Measurements from ENCODE around the gene GSTT4.
"Not testable (repeated sequence)": the region's sequence is repeated elsewhere in the genome, so short reads cannot be mapped to it uniquely, and the experiment has no call there.

GSTT4 gene

DNA sequence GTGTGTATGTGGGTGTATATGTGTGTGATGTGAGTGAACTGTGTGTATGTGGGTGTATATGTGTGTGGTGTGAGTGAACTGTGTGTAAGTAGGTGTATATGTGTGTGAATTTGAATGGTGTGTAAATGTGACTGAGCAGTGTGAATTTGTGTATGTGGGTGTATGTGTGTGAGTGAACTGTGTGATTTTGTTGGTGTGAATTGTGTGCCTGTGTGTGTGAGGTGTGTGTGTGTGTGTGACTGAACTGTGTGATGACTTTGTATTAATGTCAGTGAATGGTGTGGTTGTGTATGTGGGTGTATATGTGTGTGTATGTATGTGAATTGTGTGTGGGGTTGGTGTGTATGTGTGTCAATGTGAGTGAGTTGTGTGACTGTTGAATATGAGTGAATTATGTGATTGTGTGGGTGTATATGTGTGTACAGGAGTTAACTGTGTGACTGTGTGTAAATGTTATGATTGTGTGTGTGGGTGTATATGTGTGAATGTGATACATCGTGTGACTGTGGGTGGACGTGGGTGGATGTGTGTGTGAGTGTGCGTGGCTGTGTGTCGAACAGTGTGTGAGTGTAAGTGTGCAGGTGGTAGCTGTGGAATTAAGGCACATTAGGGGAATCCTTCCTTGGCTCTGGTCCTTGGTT is 18.6 kb downstream of the GSTT4 start:
- DNase-seq = not testable (repeated sequence)

DNA sequence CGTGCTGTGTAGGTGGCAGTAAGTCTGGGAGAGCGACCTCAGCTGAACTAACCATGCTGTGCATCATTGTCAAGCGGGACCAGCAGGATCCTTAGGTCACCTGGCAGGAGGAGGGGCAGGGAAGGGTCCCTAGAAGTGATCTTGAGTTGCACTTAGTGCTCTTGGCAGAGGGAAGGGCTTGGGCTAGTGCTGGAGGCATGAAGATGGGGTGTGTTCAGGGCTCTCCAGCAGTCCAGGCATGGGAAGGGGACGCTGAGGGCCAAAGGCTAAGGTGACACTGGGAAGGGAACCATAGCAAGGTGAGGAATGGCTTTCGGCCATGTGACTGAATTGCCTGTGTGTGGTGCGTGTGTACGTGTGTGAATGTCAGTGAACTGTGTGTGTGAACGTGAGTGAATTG is 19.2 kb downstream of the GSTT4 start:
- DNase-seq = not testable (repeated sequence)

DNA sequence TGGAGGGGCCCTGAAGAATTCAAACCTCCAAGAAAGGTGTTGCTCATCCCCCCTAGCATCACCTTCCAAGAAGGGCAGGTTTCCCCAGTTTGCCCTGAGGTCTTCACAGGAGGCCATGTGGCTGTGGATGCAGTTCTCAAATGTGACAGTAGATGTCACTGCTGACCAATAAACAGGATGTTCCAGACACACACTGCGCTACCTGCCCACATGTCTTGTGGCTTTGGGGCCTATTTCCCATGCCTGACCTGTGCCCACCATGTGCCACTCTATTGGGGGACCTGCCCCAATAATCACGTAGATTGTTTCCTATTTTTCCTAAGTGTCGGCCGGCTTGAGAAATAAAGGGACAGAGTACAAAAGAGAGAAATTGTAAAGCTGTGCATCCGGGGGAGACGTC is 20.8 kb downstream of the GSTT4 start:
- DNase-seq = no peak

DNA sequence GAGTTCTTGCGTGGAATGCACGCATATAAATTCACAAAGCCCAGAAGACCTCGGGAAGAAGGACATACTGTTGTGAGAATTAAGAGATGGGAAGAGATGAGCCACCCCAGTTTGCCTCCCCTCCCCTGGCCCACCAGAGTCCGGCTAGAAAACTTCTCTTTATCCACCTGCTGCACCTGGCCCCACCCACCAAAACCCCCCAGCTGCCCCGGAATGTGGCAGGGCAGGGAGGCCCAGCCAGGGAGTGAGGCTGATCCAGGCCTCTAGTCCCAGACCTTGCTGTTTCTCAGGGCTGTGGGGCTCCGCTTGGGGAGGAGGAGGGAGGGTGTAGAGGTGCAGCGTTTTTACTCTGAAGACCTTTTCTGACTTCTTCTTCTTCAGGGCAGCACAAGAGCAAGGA is 24.7 kb downstream of the GSTT4 start:
- DNase-seq = not testable (repeated sequence)

DNA sequence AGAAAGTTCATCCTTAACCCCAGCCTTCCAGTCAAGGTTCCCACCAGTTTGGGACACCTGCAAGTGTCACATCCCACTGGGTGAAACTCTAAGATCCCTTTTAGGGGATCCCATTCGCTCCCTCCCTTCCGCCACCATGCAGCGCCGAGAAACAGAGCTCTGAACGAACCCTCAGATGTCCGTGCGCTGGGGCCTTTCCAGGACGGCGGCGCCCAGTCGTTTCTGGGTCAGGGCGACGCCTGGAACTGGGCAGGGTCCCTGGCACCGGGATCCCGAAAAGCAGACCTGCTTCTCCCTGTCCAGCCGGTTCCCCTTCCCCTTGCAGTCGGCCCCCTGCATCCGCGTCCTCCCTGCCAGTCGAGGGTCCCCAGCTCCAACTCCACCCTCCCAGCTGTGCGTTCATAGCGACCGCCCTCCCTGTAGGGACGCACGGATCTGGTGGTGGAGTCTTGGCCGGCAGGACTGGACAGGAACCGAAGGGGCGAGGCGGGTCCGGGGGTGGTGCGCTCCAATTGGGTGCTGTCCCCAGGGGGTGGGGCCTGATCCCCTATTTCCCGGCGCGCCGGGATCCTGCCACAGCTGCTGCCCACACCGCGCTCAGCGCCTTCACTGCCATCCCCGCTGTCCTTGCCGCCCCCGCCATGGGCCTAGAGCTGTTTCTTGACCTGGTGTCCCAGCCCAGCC is 25.6 kb downstream of the GSTT4 start, which contains the start of gene GSTT2:
Gene GSTT2 (plus strand): TSS at position 578 of the 684 bp plus-strand sequence.
- not testable (repeated sequence) for DNase-seq

DNA sequence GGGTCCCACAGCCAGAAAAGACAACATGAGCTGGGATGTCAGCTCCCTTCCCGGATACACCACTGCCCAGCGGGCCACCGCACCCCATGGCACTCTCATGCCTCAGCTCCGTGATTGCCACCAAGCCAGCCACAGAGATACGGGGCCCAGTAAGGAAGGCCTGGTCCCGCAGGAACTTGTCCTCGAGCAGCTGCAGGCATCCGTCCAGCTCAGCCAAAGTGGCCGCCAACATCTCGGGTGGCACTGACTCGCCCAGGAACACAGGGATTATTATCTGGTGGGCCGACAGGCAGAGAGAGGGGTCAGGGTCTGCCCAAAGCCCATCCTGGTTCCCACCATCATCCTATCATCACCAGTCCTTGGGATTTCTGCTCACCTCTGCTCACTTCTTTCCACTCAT is 27.9 kb downstream of the GSTT4 start:
- not testable (repeated sequence) for DNase-seq

DNA sequence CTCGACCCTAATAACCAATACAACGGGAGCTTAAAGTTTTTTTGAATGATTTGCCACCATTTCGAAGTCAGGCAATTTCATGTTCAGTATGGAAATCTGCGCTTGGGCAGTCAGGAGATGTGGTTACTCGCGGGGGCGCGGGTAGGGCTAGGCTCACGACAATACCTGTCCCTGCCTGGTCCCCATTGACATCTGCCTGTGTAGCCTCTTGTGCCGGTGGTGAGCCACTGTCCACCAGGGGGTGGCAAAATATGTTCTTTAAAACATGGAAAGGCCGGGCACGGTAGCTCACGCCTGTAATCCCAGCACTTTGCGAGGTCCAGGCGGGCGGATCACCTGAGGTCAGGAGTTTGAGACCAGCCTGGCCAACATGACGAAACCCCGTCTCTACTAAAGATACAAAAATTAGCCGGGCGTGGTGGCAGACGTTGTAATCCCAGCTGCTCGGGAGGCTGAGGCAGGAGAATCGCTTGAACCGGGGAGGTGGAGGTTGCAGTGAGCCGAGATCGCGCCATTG is 30.4 kb downstream of the GSTT4 start:
- not testable (repeated sequence) for DNase-seq

DNA sequence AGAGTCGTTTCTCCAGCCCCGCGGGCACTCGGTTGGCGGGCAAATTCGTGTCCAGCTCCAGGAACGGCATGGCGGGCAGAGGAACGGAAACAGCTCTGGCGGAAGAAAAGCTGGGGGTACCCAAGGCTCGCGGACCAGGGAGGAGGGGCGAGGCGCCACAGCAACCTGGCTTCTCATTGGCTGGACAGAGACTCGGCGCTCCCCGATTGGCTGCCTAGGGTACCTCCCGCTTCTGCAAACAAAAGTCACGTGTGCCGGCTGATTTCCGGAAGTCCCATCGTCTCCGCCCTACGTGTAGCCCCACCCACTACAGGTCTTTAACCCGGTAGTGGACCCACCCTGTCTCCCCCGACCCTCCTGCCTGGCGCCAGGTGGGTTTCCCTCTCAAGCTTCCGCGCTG is 30.9 kb downstream of the GSTT4 start, which contains the start of gene DDT:
Gene DDT (minus strand): TSS at position 97 of the 400 bp plus-strand sequence. CDS start 27 bp downstream, at position 70.
- DNase-seq = not testable (repeated sequence)

DNA sequence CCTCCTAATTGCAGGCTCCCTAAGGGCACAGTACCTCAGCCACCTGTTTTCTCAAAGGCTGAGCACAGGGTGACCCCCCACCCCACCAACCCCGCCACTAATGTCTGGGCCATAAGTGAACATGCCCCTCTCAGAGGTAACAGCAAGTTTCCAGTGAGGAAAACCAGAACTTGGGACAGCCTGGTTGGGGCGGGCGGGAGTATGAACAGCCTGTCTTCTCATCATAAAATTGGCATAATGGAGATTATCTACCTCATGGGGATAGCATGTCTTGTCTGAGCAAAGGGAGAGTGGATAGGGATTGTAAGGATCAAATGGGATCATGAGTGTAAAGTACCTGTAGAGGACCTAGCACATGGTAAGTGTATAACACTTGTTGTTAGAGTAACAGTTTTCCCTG is 33.3 kb downstream of the GSTT4 start:
- DNase-seq = not testable (repeated sequence)

DNA sequence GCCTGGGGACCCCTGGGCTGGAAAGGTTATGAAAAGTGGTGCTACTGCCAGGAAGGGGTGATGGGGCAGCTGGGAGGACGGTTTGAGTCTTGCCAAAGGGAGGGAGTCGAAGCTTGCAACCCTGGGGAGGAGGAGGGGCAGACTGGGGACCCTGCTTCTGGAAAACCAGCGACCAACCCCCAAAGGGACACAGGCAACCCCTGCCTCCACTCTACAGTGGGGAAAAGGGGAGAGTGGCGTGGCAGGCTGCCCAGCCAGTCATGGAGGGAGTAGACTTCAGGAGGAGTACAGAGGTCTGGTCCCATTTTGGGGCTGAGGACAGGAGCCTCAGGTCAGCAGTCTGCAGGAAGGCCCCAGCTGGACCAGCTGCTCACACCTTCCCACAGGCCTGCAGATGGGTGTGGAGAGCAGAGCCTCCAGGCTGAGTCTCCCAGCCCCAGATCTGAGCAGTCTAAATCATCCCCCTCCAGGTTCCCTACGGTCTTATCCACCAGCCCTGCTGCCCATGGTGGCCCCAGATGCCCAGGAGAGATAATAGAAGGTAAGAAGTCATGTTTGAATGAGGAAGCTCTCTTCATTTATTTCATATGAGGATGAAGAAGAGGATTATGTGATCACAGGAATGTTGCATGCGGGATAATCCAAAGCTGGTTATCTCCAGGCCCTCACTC is 34.3 kb downstream of the GSTT4 start:
- no peak for DNase-seq

DNA sequence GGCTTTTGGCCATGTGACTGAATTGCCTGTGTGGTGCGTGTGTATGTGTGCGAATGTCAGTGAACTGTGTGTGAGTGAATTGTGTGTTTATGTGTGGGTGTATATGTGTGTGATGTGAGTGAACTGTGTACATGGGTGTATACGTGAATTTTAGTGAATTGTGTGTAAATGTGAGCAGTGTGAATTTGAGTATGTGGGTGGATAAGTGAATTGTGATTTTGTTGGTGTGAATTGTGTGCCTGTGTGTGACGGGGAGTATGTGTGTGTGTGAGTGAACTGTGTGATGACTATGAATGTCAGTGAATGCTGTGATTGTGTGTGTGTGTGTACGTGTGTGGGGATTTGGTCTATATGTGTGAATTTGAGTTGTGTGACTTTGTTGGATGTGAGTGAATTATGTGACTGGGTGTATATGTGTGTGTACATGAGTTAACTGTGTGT is 35.0 kb downstream of the GSTT4 start:
- DNase-seq = no peak

DNA sequence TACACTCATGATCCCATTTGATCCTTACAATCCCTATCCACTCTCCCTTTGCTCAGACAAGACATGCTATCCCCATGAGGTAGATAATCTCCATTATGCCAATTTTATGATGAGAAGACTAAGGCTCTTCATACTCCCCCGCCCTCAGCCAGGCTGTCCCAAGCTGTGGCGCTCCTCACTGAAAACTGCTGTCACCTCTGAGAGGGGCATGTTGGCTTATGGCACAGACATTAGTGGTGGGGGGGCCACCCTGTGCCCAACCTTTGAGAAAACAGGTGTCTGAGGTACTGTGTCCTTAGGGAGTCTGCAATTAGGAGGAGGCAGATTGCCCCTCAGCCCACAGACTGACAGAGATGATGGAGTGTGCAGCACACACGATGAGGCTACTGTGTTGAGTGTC is 36.2 kb downstream of the GSTT4 start:
- no peak for DNase-seq

DNA sequence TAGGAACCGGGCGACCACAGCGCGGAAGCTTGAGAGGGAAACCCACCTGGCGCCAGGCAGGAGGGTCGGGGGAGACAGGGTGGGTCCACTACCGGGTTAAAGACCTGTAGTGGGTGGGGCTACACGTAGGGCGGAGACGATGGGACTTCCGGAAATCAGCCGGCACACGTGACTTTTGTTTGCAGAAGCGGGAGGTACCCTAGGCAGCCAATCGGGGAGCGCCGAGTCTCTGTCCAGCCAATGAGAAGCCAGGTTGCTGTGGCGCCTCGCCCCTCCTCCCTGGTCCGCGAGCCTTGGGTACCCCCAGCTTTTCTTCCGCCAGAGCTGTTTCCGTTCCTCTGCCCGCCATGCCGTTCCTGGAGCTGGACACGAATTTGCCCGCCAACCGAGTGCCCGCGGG is 38.7 kb downstream of the GSTT4 start, which contains the start of gene DDTL:
Gene DDTL (plus strand): TSS at position 321 of the 400 bp plus-strand sequence. CDS start 27 bp downstream, at position 348.
- DNase-seq = not testable (repeated sequence)

DNA sequence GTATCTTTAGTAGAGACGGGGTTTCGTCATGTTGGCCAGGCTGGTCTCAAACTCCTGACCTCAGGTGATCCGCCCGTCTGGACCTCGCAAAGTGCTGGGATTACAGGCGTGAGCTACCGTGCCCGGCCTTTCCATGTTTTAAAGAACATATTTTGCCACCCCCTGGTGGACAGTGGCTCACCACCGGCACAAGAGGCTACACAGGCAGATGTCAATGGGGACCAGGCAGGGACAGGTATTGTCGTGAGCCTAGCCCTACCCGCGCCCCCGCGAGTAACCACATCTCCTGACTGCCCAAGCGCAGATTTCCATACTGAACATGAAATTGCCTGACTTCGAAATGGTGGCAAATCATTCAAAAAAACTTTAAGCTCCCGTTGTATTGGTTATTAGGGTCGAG is 39.2 kb downstream of the GSTT4 start:
- DNase-seq = not testable (repeated sequence)

DNA sequence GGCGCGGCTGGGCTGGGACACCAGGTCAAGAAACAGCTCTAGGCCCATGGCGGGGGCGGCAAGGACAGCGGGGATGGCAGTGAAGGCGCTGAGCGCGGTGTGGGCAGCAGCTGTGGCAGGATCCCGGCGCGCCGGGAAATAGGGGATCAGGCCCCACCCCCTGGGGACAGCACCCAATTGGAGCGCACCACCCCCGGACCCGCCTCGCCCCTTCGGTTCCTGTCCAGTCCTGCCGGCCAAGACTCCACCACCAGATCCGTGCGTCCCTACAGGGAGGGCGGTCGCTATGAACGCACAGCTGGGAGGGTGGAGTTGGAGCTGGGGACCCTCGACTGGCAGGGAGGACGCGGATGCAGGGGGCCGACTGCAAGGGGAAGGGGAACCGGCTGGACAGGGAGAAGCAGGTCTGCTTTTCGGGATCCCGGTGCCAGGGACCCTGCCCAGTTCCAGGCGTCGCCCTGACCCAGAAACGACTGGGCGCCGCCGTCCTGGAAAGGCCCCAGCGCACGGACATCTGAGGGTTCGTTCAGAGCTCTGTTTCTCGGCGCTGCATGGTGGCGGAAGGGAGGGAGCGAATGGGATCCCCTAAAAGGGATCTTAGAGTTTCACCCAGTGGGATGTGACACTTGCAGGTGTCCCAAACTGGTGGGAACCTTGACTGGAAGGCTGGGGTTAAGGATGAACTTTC is 44.0 kb downstream of the GSTT4 start, which contains the start of gene GSTT2B:
Gene GSTT2B (minus strand): TSS at position 112 of the 688 bp plus-strand sequence. CDS start 64 bp downstream, at position 48.
- DNase-seq = not testable (repeated sequence)

DNA sequence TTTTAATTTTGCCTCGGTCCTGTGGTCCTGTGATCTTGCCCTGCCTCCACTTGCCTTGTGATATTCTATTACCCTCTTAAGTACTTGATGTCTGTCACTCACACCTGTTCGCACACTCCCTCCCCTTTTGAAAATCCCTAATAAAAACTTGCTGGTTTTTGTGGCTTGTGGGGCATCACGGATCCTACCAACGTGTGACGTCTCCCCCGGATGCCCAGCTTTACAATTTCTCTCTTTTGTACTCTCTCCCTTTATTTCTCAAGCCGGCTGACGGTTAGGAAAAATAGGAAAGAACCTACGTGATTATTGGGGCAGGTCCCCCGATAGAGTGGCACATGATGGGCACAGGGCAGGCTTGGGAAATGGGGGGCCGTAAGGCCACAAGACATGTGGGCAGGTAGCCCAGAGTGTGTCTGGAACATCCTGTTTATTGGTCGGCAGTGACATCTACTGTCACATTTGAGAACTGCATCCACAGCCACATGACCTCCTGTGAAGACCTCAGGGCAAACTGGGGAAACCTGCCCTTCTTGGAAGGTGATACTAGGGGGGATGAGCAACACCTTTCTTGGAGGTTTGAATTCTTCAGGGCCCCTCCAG is 48.9 kb downstream of the GSTT4 start:
- peak; percentile 67 for DNase-seq

DNA sequence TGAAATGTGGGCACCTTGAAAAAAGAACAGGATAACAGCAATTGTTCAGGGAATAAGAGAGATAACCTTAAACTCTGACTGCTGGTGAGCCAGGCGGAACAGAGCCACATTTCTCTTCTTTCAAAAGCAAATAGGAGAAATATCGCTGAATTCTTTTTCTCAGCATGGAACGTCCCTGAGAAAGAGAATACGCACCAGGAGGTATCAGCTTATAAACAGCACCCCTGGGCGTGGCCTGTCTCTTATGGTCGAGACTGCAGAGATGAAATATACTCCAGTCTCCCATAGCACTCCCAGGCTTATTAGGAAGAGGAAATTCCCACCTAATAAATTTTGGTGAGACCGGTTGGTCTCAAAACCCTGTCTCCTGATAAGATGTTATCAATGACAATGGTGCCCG is 49.4 kb downstream of the GSTT4 start:
- not testable (repeated sequence) for DNase-seq

DNA sequence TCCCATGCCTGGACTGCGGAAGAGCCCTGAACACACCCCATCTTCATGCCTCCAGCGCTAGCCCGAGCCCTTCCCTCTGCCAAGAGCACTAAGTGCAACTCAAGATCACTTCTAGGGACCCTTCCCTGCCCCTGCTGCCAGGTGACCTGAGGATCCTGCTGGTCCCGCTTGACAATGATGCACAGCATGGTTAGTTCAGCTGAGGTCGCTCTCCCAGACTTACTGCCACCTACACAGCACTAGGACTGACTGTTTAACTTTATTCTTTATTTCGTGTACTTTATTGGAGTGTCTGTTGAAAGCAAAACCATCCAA is 50.3 kb downstream of the GSTT4 start:
- not testable (repeated sequence) for DNase-seq

DNA sequence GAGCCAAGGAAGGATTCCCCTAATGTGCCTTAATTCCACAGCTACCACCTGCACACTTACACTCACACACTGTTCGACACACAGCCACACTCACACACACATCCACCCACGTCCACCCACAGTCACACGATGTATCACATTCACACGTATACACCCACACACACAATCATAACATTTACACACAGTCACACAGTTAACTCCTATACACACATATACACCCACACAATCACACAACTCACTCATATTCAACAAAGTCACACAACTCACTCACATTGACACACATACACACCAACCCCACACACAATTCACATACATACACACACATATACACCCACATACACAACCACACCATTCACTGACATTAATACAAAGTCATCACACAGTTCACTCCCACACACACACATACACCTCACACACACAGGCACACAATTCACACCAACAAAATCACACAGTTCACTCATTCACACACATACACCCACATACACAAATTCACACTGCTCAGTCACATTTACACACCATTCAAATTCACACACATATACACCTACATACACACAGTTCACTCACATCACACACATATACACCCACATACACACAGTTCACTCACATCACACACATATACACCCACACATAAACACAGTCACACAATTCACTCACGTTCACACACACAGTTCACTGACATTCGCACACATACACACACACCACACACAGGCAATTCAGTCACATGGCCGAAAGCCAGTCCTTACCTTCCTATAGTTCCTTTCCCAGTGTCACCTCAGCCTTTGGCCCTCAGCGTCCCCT is 50.9 kb downstream of the GSTT4 start:
- not testable (repeated sequence) for DNase-seq

DNA sequence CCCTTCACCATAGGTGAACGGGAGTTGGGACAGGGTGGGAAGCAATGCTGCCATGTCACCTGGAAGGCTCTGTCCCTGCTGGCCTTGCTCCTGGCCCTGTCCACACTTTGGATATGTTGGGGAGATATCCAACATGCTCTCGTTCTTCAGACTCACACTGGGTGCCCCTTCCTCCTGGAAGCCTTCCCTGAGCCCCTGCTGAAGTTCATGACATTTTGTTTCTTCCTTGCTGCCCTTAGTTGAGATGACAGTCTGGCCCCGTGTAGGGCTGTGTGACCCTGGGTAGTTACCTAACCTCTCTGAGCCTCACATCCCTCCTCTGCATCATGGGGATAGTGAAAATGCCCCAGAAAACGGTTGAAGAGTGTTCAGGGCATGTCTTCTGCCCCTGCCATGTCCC is 51.8 kb downstream of the GSTT4 start:
- not testable (repeated sequence) for DNase-seq

DNA sequence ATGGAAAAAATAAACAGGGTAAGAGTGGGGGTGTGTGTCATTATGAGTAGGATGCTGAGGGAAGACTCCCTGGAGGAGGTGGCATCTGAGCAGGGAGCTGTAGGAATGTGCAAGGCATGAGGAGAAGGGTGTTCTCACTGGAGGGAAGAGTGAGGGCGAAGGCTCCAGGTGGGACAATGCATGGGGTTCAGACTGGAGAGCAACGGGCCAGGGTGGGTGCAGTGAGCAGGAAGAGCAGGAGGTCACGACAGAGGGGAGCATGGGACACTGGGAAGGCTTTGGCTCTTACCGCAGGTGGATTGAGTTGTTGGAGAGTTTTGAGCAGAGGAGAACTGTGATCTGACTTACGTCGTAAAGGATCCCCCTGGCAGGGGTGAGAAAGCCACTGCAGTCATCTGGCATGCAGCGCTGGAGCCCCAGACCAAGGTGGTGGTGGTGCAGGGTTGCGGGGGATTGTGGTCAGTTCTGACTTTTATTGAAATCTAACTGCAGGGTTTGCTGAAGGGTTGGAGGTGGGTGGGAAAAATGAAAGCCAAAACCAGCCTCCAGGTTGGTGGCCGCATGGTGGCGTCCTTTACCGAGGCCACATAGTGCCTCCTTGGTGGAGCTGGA is 52.4 kb downstream of the GSTT4 start:
- DNase-seq = not testable (repeated sequence)
